Fibroblast of lung (primary cell): ENCODE data around the gene PGAM2. TPM values are rescaled to one million over a fixed set of nuclear protein-coding genes. Genes with fewer than 3 reads are reported as not detected.
"Not testable (repeated sequence)": the region's sequence is repeated elsewhere in the genome, so short reads cannot be mapped to it uniquely, and the experiment has no call there.

Experiments used
- DNase-seq, 2 donors: peaks; one replicate each; pipeline versions ENCODE4 v3.0.0 to v3.0.0-alpha.2; 2010; ENCODE audit warnings: low read depth in 2 of 2
- H2AFZ ChIP-seq: 2 replicates; pipeline ENCODE4 v1.5.1; 2012; ENCODE audit warnings: low read length, control low read depth, inconsistent platforms
- H3K27ac ChIP-seq: 2 replicates; pipeline ENCODE4 v1.5.1; 2011; ENCODE audit warnings: low read length, control low read depth; ENCODE audit not compliant: insufficient read depth
- H3K27me3 ChIP-seq: 2 replicates; pipeline ENCODE4 v1.5.1; 2011; ENCODE audit warnings: mild to moderate bottlenecking, low read length; ENCODE audit not compliant: control insufficient read depth, insufficient read depth
- H3K36me3 ChIP-seq: 2 replicates; pipeline ENCODE4 v1.5.1; 2011; ENCODE audit warnings: low read length; ENCODE audit not compliant: control insufficient read depth, insufficient read depth
- H3K4me1 ChIP-seq: 2 replicates; pipeline ENCODE4 v1.5.1; 2011; ENCODE audit warnings: low read length; ENCODE audit not compliant: control insufficient read depth, insufficient read depth; ENCODE audit errors: extremely low read depth
- H3K4me2 ChIP-seq: 2 replicates; pipeline ENCODE4 v1.5.1; 2011; ENCODE audit warnings: low read length, control low read depth; ENCODE audit not compliant: insufficient read depth; ENCODE audit errors: extremely low read depth
- H3K4me3 ChIP-seq, 4 experiments: fragments of 200-600 bp in 1 of 4; sonication (generic) in 1 of 4; replicated peaks in 1 of 4; 2 replicates each; pipeline ENCODE4 v1.5.1; 2011 to 2016; ENCODE audit warnings: low read length in 4 of 4, low read depth in 3 of 4, mild to moderate bottlenecking in 3 of 4, control low read depth in 2 of 4, inconsistent platforms in 1 of 4, mixed read lengths in 1 of 4; ENCODE audit not compliant: insufficient read depth in 1 of 4; ENCODE audit errors: control extremely low read depth in 1 of 4
- H3K79me2 ChIP-seq: 2 replicates; pipeline ENCODE4 v1.5.1; 2012; ENCODE audit warnings: mild to moderate bottlenecking, low read length, inconsistent platforms; ENCODE audit not compliant: control insufficient read depth, insufficient read depth
- H3K9ac ChIP-seq: 2 replicates; pipeline ENCODE4 v1.5.1; 2011; ENCODE audit warnings: mild to moderate bottlenecking, low read length, control low read depth; ENCODE audit not compliant: insufficient read depth
- H3K9me3 ChIP-seq: 2 replicates; pipeline ENCODE4 v1.5.1; 2012; ENCODE audit warnings: low read depth, low read length; ENCODE audit not compliant: control insufficient read depth, insufficient read depth
- H4K20me1 ChIP-seq: 2 replicates; pipeline ENCODE4 v1.5.1; 2011; ENCODE audit warnings: low read length; ENCODE audit not compliant: control insufficient read depth, insufficient read depth; ENCODE audit errors: extremely low read depth
- polyA plus RNA-seq, 2 donors: library from polyadenylated mRNA; depleted of rRNA in 1 of 2; stranded (reverse) in 1 of 2; unstranded in 1 of 2; fragments of >200 nt; gene quantifications; 2 replicates each; pipeline ENCODE4 v1.2.1, GENCODE V29; 2011 to 2012; ENCODE audit warnings: missing spikeins in 1 of 2
- total RNA-seq: library from RNA; depleted of rRNA; stranded (reverse); fragments of >200 nt; gene quantifications from 2 replicates; pipeline ENCODE4 v1.2.1, GENCODE V29; 2014

Gene PGAM2
- total and polyA plus RNA-seq, 2 donors (not counting 1 experiment from before 2014, with no cell fraction given), result 0.33 TPM; not detected in 1

- not testable (repeated sequence) for H3K9me3 ChIP-seq, DNase-seq, H2AFZ ChIP-seq, H3K36me3 ChIP-seq, H3K4me2 ChIP-seq, H3K9ac ChIP-seq, H3K4me3 ChIP-seq, H3K79me2 ChIP-seq, H3K27ac ChIP-seq, H4K20me1 ChIP-seq, H3K4me1 ChIP-seq, H3K27me3 ChIP-seq
Observed at GRCh38 chr7:44039800-44040492, 25.4 kb downstream of the PGAM2 start.

- H3K36me3 ChIP-seq, H3K9ac ChIP-seq, H3K27me3 ChIP-seq, H3K9me3 ChIP-seq, H3K79me2 ChIP-seq, H3K27ac ChIP-seq, H3K4me1 ChIP-seq, H4K20me1 ChIP-seq: not testable (repeated sequence)
- peak overlapping the region; percentile 68 for H3K4me2 ChIP-seq
- H2AFZ ChIP-seq, result peak overlapping the region; percentile 59
- H3K4me3 ChIP-seq, result peak overlapping the region in 1 of 4 experiments; percentile 40
- peak; percentile 25 to 27 for DNase-seq
Observed at GRCh38 chr7:44038961-44039558, 26.3 kb downstream of the PGAM2 start.

GRCh38 chr7:44038553-44038952 lies 26.8 kb downstream of the PGAM2 start:
- H4K20me1 ChIP-seq, H3K4me3 ChIP-seq, H2AFZ ChIP-seq, H3K27me3 ChIP-seq, H3K9ac ChIP-seq, H3K9me3 ChIP-seq, H3K36me3 ChIP-seq, H3K27ac ChIP-seq, DNase-seq, H3K79me2 ChIP-seq, H3K4me2 ChIP-seq, H3K4me1 ChIP-seq: not testable (repeated sequence)

GRCh38 chr7:44037951-44038350 lies 27.4 kb downstream of the PGAM2 start:
- H3K4me1 ChIP-seq, H3K27me3 ChIP-seq, H4K20me1 ChIP-seq: not testable (repeated sequence)

GRCh38 chr7:44036364-44036763 lies 29.0 kb downstream of the PGAM2 start:
- not testable (repeated sequence) for H3K9me3 ChIP-seq

More at GRCh38 chr7:44037951-44038350, 27.4 kb downstream of the PGAM2 start:
- not testable (repeated sequence) for H3K9ac ChIP-seq, H3K27ac ChIP-seq, H3K36me3 ChIP-seq, DNase-seq, H3K9me3 ChIP-seq, H3K79me2 ChIP-seq, H3K4me3 ChIP-seq, H3K4me2 ChIP-seq, H2AFZ ChIP-seq

GRCh38 chr7:44033971-44034844 lies 31.2 kb downstream of the PGAM2 start:
- H3K27ac ChIP-seq, DNase-seq, H3K4me1 ChIP-seq, H3K4me3 ChIP-seq, H3K27me3 ChIP-seq, H4K20me1 ChIP-seq, H3K79me2 ChIP-seq, H3K4me2 ChIP-seq, H2AFZ ChIP-seq, H3K9me3 ChIP-seq, H3K9ac ChIP-seq, H3K36me3 ChIP-seq: not testable (repeated sequence)

More at GRCh38 chr7:44036364-44036763, 29.0 kb downstream of the PGAM2 start:
- H3K36me3 ChIP-seq, H3K9ac ChIP-seq, H4K20me1 ChIP-seq, H3K4me1 ChIP-seq, H2AFZ ChIP-seq, H3K79me2 ChIP-seq, H3K4me3 ChIP-seq, H3K27ac ChIP-seq, H3K4me2 ChIP-seq, H3K27me3 ChIP-seq: not testable (repeated sequence)
- DNase-seq, result peak in 1 of 2 donors; percentile 11
